CD4-positive, alpha-beta memory T cell (primary cell): ENCODE results near the gene SFRP5. TPM values are rescaled to one million over a fixed set of nuclear protein-coding genes. Genes with fewer than 3 reads are reported as not detected.

Experiments used
- CTCF ChIA-PET: fragments of 350-600 bp; sonication (Branson Sonifier 250); formaldehyde crosslinking; loops from one replicate; lab custom pipeline; 2021; ENCODE audit warnings: inconsistent platforms; ENCODE audit not compliant: partially characterized antibody; lab: Charles Lee
- POLR2A ChIA-PET: fragments of 350-600 bp; sonication (Branson Sonifier 250); formaldehyde crosslinking; loops from one replicate; lab custom pipeline; 2021; ENCODE audit not compliant: partially characterized antibody; lab: Charles Lee
- DNase-seq, 5 donors: peaks; one replicate each; pipeline versions ENCODE4 v3.0.0 to v3.0.0-alpha.2; 2020 to 2022; ENCODE audit warnings: mixed read lengths in 1 of 5
- H3K27ac ChIP-seq: one replicate; pipeline ENCODE4 v1.7.0; 2013; ENCODE audit warnings: low read depth, low read length
- H3K27me3 ChIP-seq: 2 replicates; pipeline ENCODE4 v1.7.0; 2013; ENCODE audit warnings: mild to moderate bottlenecking, low read length, moderate library complexity; ENCODE audit not compliant: insufficient read depth
- H3K36me3 ChIP-seq: 2 replicates; pipeline ENCODE4 v1.7.0; 2013; ENCODE audit warnings: mild to moderate bottlenecking, low read length, moderate library complexity; ENCODE audit not compliant: insufficient read depth
- H3K4me1 ChIP-seq: 2 replicates; pipeline ENCODE4 v1.7.0; 2013; ENCODE audit warnings: mild to moderate bottlenecking, low read length, moderate library complexity; ENCODE audit not compliant: insufficient read depth
- H3K4me3 ChIP-seq, 2 donors: one replicate each; pipeline ENCODE4 v1.7.0; 2013; ENCODE audit warnings: low read length in 2 of 2, mild to moderate bottlenecking in 1 of 2
- H3K9me3 ChIP-seq, 2 donors: one replicate each; pipeline ENCODE4 v1.7.0; 2013; ENCODE audit warnings: low read length in 2 of 2, control low read depth in 1 of 2; ENCODE audit not compliant: control insufficient read depth in 1 of 2
- H3K27ac Mint-ChIP-seq, 7 donors: one replicate each; pipeline ENCODE4 v1.8.0; 2020 to 2021; ENCODE audit warnings: mixed read lengths in 7 of 7, mild to moderate bottlenecking in 6 of 7, inconsistent platforms in 3 of 7, moderate library complexity in 3 of 7
- H3K27me3 Mint-ChIP-seq, 2 donors: one replicate each; pipeline ENCODE4 v1.8.0; 2020 to 2021; ENCODE audit warnings: mixed read lengths in 2 of 2
- H3K36me3 Mint-ChIP-seq, 2 donors: one replicate each; pipeline ENCODE4 v1.8.0; 2020 to 2021; ENCODE audit warnings: mixed read lengths in 2 of 2, inconsistent platforms in 1 of 2, mild to moderate bottlenecking in 1 of 2
- H3K4me1 Mint-ChIP-seq, 4 donors: one replicate each; pipeline ENCODE4 v1.8.0; 2020 to 2021; ENCODE audit warnings: mixed read lengths in 4 of 4, mild to moderate bottlenecking in 1 of 4
- H3K4me3 Mint-ChIP-seq, 8 donors: one replicate each; pipeline ENCODE4 v1.8.0; 2020 to 2021; ENCODE audit warnings: mixed read lengths in 8 of 8, mild to moderate bottlenecking in 7 of 8, moderate library complexity in 6 of 8, inconsistent platforms in 3 of 8
- H3K9me3 Mint-ChIP-seq, 8 donors: one replicate each; pipeline ENCODE4 v1.8.0; 2020 to 2021; ENCODE audit warnings: mixed read lengths in 8 of 8, mild to moderate bottlenecking in 5 of 8, inconsistent platforms in 3 of 8, moderate library complexity in 1 of 8
- intact Hi-C: fragments of 100-400 bp; cut with micrococcal nuclease; formaldehyde crosslinking; loops from one replicate; pipeline ENCODE4 v1.15.1; 2023
- polyA plus RNA-seq, 2 donors: library from polyadenylated mRNA; unstranded; fragments of 300-500 nt; fragmentation: Illumina TruSeq; gene quantifications; one replicate each; pipeline ENCODE4 v1.2.3, GENCODE V29; 2021
- total RNA-seq, 2 experiments: library from RNA; stranded (reverse); gene quantifications; one replicate each; pipeline ENCODE4 v1.2.3, GENCODE V29; 2021

Gene SFRP5
- total and polyA plus RNA-seq, 4 experiments from 2014 or later, result not detected

DNA sequence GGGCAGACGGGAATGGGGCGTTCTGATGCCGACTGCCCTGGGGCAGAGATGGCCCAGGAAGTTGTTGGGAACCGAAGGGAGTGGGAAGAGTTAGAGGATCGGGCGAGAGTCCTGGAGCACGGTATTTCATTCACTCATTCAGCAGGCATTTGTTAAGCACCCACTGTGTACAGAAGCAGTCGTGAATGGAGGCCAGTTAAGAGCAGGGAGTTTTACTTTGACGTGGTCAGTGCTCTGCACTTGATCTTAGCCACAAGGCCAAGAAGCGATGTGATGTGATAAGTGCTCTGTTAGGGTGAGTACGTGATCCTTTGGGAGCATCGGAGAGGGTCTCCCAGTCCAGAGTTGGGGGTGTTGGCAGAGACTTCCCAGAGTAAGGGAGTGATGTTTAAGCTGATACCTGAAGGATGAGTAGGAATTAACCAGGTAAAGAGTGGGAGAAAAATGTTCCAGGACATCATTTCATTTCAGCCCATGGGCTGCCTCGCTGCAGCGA is 34.0 kb downstream of the SFRP5 start:
- H3K4me3 Mint-ChIP-seq, result peak overlapping the region; percentile 96 to 99 (median 98)
- H3K36me3 ChIP-seq, result peaks cover 10% of the 10 kb centered on the region

DNA sequence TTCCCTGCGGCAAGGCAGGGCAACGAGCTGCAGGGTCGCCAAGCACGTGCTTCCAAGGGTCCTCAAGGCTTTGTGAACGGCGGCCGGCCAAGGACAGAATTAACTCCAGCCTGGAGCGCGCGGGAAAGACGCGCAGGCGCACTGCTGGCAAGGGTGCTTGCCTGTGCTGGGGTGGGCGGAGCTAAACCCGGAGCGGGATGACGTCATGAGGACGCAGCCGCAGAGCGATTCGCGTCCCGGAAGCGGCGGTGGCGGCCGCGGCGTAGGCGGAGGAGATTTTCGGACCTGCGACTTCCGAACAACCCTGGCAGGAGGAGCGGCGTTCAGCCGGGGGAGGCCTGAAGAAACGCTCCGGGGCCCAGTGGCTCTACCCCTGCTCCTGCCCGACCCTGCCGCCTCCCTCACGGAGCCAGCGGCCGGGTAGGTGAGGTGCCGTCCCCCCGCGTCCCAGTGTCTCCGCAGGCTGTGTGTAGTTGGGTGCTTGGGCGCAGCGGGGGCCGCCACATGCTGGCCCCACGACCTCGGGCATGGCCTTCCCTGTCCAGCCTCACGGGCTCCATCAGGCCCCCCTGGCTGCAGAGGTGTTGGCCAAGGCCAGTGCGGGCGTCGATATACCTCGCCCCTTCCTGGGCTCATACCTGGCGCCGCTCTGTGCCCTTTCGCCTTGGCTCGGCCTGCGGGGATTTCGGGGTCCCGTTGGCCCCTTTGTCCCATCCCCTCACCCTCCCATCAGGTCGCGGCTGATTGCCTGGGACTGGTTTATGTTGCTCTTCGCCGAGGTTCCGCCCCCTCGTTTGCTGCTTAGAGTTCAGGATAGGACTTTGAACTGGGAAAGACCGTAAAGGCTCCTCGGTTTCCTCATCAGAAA is 34.7 kb downstream of the SFRP5 start, which contains the start of gene ZFYVE27:
TSS of gene ZFYVE27 (plus strand) at position 227 of the 868 bp plus-strand sequence. CDS start 1,350 bp downstream, outside the sequence.
- CTCF ChIA-PET, result interaction anchor here (1.0 to 15.3 kb wide), 10 partner anchors 7 to 178 kb away, joined by 3 to 436 read pairs (median 5); partner anchors contain the start of genes AVPI1 and MARVELD1
- peak within 1 kb of the TSS; percentile 86 to 87 for H3K4me3 ChIP-seq
- Mint-ChIP-seq H3K4me3 (peak within 1 kb of the TSS; percentile 96 to 99 (median 98)), H3K27ac (peak within 1 kb of the TSS; percentile 94 to 99 (median 98)), H3K27me3 (no peaks in the 10 kb centered on the region), H3K36me3 (peaks cover 13 to 40% of the 10 kb centered on the region in 2 donors), H3K4me1 (peaks cover 38 to 61% (median 50%) of the 10 kb centered on the region in 4 donors), H3K9me3 (no peaks in the 10 kb centered on the region)
- DNase-seq, result peak; percentile 93 to 94 (median 93)
- intact Hi-C loops, result loop anchor here (1.0 to 2.0 kb wide), 3 partner anchors 23 to 132 kb away; partner anchors contain the start of gene AVPI1
- peak within 1 kb of the TSS; percentile 92 for H3K27ac ChIP-seq
- H3K4me1 ChIP-seq, result peaks cover 41% of the 10 kb centered on the region
- POLR2A ChIA-PET, result interaction anchor here (0.5 to 2.3 kb wide), 21 partner anchors 9 to 1647 kb away, joined by 3 to 41 read pairs (median 4); partner anchors contain the start of genes AVPI1, GOLGA7B, MARVELD1 and PI4K2A
- H3K9me3 ChIP-seq, result no peaks in the 10 kb centered on the region
- no peaks in the 10 kb centered on the region for H3K27me3 ChIP-seq
- H3K36me3 ChIP-seq, result peaks cover 8% of the 10 kb centered on the region

More for the DNA sequence above, 34.0 kb downstream of the SFRP5 start:
- ChIA-PET CTCF (interaction anchor here (1.4 kb wide), 1 partner anchor 61 kb away, joined by 5 read pairs; no protein-coding TSS in a partner anchor), POLR2A (no interaction called here)
- Mint-ChIP-seq H3K9me3 (no peaks in the 10 kb centered on the region), H3K27ac (peak overlapping the region; percentile 94 to 99 (median 98)), H3K27me3 (no peaks in the 10 kb centered on the region), H3K4me1 (peaks cover 41 to 64% (median 52%) of the 10 kb centered on the region in 4 donors), H3K36me3 (peaks cover 17 to 43% of the 10 kb centered on the region in 2 donors)
- Histone ChIP-seq H3K4me3 (peak overlapping the region; percentile 86 to 87), H3K27ac (peak overlapping the region; percentile 92), H3K4me1 (peaks cover 41% of the 10 kb centered on the region), H3K27me3 (no peaks in the 10 kb centered on the region), H3K9me3 (no peaks in the 10 kb centered on the region)
- intact Hi-C loops, result loop anchor here (1.0 to 2.0 kb wide), 3 partner anchors 24 to 131 kb away; partner anchors contain the start of gene AVPI1
- DNase-seq, result no peak

DNA sequence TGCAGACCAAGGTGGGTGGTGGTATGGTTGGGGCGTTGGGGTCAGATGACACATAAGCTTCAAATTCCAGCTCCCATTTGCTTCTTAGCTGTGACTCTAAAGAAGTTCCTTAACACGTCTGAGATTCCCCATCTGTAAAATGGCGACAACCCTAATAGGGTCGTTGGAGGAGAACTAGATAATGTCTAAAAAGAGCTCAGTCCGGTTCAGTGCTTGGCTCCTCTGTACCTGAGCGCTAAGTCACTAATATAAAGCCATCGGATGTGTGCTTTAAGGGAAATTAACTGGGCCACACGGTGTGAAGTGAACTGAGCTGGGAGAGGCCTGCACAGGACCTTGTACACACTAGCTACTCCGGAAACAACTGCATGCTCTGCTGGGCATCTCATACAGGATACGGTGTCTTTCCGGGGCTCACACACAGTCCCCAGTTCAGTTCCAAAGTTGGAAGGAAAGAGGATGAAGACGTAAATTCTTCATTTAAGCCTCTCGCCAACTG is 35.3 kb downstream of the SFRP5 start:
- no peak for DNase-seq
- no peaks in the 10 kb centered on the region for H3K9me3 Mint-ChIP-seq
- no peaks in the 10 kb centered on the region for H3K27me3 ChIP-seq
- peak overlapping the region; percentile 92 for H3K27ac ChIP-seq
- intact Hi-C loops, result loop anchor here (2.0 kb wide), 1 partner anchor 50 kb away; the partner anchor contains the start of gene AVPI1
- H3K9me3 ChIP-seq, result no peaks in the 10 kb centered on the region
- peaks cover 8% of the 10 kb centered on the region for H3K36me3 ChIP-seq
- H3K4me1 Mint-ChIP-seq, result peaks cover 37 to 55% (median 47%) of the 10 kb centered on the region in 4 donors
- peak overlapping the region; percentile 96 to 99 (median 98) for H3K4me3 Mint-ChIP-seq
- peak overlapping the region; percentile 86 to 87 for H3K4me3 ChIP-seq
- H3K27me3 Mint-ChIP-seq, result no peaks in the 10 kb centered on the region
- CTCF ChIA-PET, result interaction anchor here (0.6 to 15.3 kb wide), 11 partner anchors 8 to 178 kb away, joined by 3 to 436 read pairs (median 3); partner anchors contain the start of genes AVPI1 and MARVELD1
- H3K36me3 Mint-ChIP-seq, result peaks cover 12 to 37% of the 10 kb centered on the region in 2 donors
- H3K27ac Mint-ChIP-seq, result peak overlapping the region; percentile 94 to 99 (median 98)
- H3K4me1 ChIP-seq, result peaks cover 36% of the 10 kb centered on the region
- POLR2A ChIA-PET, result interaction anchor here (0.5 to 2.3 kb wide), 21 partner anchors 9 to 1647 kb away, joined by 3 to 41 read pairs (median 4); partner anchors contain the start of genes AVPI1, GOLGA7B, MARVELD1 and PI4K2A

DNA sequence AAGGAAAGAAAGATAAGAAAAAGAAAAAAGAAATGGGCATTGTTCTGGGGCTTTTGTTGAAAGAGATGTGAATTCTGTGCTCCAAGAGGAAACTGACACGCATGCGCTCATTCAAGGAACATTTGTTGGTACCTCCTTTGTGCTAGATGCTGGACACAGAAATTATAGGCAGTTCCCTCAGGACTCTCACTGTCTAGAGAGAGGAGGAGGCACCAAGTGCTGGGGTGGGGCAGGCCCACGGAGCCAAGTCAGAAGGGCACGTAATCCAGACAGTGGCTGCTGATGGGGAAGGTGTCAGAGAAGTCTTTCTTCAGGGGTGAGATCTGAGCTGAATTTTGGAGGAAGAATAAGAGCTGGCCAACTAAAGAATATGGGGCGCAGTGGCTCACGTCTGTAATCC is 37.8 kb downstream of the SFRP5 start:
- no peaks in the 10 kb centered on the region for H3K36me3 ChIP-seq
- Mint-ChIP-seq H3K4me1 (peaks cover 23 to 33% (median 27%) of the 10 kb centered on the region in 4 donors), H3K36me3 (peaks cover 0 to 17% of the 10 kb centered on the region in 2 donors), H3K9me3 (no peaks in the 10 kb centered on the region), H3K4me3 (peak overlapping the region in 1 of 8 donors; percentile 22), H3K27ac (peak overlapping the region in 3 of 7 donors; percentile 13 to 49 (median 31)), H3K27me3 (peaks cover 4 to 5% of the 10 kb centered on the region in 2 donors)
- ChIA-PET CTCF (interaction anchor here (0.7 to 15.3 kb wide), 10 partner anchors 8 to 57 kb away, joined by 3 to 436 read pairs (median 5); partner anchors contain the start of genes AVPI1 and MARVELD1), POLR2A (interaction anchor here (0.6 kb wide), 2 partner anchors 10 to 47 kb away, joined by 3 read pairs; partner anchors contain the start of gene AVPI1)
- peaks cover 18% of the 10 kb centered on the region for H3K4me1 ChIP-seq
- DNase-seq, result no peak
- H3K27me3 ChIP-seq, result no peaks in the 10 kb centered on the region
- no peak overlapping the region for H3K27ac ChIP-seq
- intact Hi-C loops, result no loop called here
- no peak overlapping the region for H3K4me3 ChIP-seq
- no peaks in the 10 kb centered on the region for H3K9me3 ChIP-seq

DNA sequence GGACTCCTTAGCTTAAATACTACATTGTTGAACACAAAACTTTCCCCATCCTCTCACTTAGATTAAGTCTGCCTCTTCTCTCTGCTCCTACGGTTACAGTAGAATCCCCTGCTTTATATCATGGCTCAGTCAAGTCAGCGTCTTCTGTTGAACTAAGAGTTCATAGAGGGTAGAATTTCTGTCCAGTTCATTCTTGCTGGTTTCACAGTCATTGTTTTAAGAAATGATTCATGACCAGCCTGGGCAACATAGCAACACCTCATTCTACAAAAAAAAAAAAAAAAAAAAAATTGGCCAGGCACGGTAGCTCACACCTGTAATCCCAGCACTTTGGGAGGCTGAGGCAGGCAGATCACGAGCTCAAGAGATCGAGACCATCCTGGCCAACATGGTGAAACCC is 38.5 kb downstream of the SFRP5 start:
- Mint-ChIP-seq H3K36me3 (peaks cover 0 to 17% of the 10 kb centered on the region in 2 donors), H3K9me3 (no peaks in the 10 kb centered on the region), H3K4me3 (no peak overlapping the region), H3K27ac (no peak overlapping the region), H3K27me3 (peaks cover 4 to 7% of the 10 kb centered on the region in 2 donors), H3K4me1 (peaks cover 19 to 28% (median 23%) of the 10 kb centered on the region in 4 donors)
- Histone ChIP-seq H3K4me3 (no peak overlapping the region), H3K36me3 (no peaks in the 10 kb centered on the region), H3K27me3 (no peaks in the 10 kb centered on the region), H3K27ac (no peak overlapping the region), H3K4me1 (peaks cover 11% of the 10 kb centered on the region), H3K9me3 (no peaks in the 10 kb centered on the region)
- ChIA-PET CTCF (interaction anchor here (0.7 to 15.3 kb wide), 11 partner anchors 11 to 59 kb away, joined by 3 to 436 read pairs (median 4); partner anchors contain the start of genes AVPI1 and MARVELD1), POLR2A (interaction anchor here (0.6 to 1.1 kb wide), 3 partner anchors 11 to 46 kb away, joined by 3 to 5 read pairs (median 3); partner anchors contain the start of gene AVPI1)
- intact Hi-C loops, result no loop called here
- no peak for DNase-seq

DNA sequence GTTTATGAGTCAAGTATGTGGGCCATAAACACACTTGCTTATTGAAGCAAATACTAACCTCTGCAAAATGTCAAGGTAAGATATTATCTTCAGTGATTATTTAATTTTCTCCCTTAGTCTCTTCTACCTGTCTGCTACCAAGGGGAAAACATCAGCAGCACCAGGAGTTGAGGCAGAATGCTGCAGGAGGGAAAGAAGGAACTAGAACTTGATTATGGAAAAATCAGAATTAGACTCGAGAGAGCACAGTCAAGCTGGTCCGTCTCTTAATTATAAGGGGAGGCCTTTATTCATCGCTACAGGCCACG is 39.8 kb downstream of the SFRP5 start:
- POLR2A ChIA-PET, result interaction anchor here (1.0 to 2.5 kb wide), 3 partner anchors 45 to 54 kb away, joined by 3 to 8 read pairs (median 5); partner anchors contain the start of gene AVPI1
- Mint-ChIP-seq H3K4me3 (peak overlapping the region in 1 of 8 donors; percentile 40), H3K27me3 (peaks cover 4 to 7% of the 10 kb centered on the region in 2 donors), H3K4me1 (peaks cover 11 to 17% (median 14%) of the 10 kb centered on the region in 4 donors), H3K36me3 (peaks cover 0 to 8% of the 10 kb centered on the region in 2 donors), H3K27ac (no peak overlapping the region), H3K9me3 (no peaks in the 10 kb centered on the region)
- Histone ChIP-seq H3K4me1 (peaks cover 4% of the 10 kb centered on the region), H3K27me3 (no peaks in the 10 kb centered on the region), H3K9me3 (no peaks in the 10 kb centered on the region), H3K4me3 (no peak overlapping the region), H3K27ac (no peak overlapping the region), H3K36me3 (no peaks in the 10 kb centered on the region)
- intact Hi-C loops, result no loop called here
- CTCF ChIA-PET, result interaction anchor here (1.0 to 15.3 kb wide), 8 partner anchors 9 to 160 kb away, joined by 3 to 436 read pairs (median 14); partner anchors contain the start of genes ANKRD2, AVPI1 and MARVELD1
- no peak for DNase-seq
